ENCODE data around the gene GRB2. TPM values are rescaled to one million over a fixed set of nuclear protein-coding genes. Genes with fewer than 3 reads are reported as not detected.

Gene GRB2
- total and polyA plus RNA-seq, 4 donors, result 51.0 to 198 (median 114) TPM

DNA sequence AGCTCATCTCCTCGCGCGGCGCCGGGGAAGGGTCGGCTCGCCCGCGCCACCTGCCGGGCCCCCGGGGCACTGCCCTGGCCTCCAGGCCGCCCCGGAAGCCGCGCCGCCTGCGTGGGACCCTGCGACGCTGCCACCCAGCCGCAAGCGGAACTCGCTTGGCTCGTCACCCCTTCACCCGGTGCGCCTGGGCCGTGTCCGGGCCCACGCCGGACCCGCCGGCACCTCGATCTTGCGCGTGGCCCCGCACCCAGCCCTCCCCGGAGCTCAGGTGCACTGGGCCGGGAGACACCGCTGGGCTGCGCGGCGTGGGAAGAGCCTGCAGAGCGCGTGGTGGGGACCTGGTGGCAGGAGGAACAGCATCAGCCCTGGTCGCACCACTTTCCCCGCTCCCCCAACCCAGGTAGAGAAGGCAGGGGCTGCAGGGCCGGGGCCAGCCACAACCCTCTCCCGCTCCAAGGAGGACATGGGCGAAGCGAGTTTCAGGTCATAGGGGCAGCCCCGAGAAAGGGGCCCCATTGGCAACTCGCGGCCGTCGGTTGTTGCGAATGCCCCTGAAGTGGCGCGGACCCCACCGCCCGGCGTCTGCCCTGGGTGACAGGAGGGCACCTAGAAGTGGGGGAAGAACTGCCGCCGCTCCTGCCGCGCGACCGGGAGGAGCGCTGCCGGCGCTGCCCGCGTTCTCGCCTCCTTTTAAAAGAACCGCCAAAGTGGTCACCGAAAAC lies 134.1 kb downstream of the GRB2 start:
- Histone ChIP-seq H3K9ac (ENCODE audit: insufficient read depth in 1 of 2, low read length in 2 of 2) (no peak overlapping the region), H3K4me3 (peak overlapping the region; percentile 78), H3K27ac (ENCODE audit: low read depth in 1 of 2, low read length in 1 of 2) (peak overlapping the region; percentile 75 to 95), H3K27me3 (ENCODE audit: control insufficient read depth in 3 of 3, insufficient read depth in 3 of 3, low read length in 2 of 3) (no peaks in the 10 kb centered on the region), H3K36me3 (ENCODE audit: control insufficient read depth in 4 of 4, insufficient read depth in 4 of 4, low read length in 4 of 4) (peaks cover 0 to 14% (median under 1%) of the 10 kb centered on the region in 4 donors), H3K9me3 (ENCODE audit: control insufficient read depth in 4 of 4, insufficient read depth in 3 of 4, low read length in 3 of 4) (no peaks in the 10 kb centered on the region), H3K4me1 (ENCODE audit: control insufficient read depth in 5 of 5, insufficient read depth in 5 of 5, low read length in 5 of 5) (peaks cover 0 to 27% (median 3%) of the 10 kb centered on the region in 5 donors)
- TF ChIP-seq, protein P1, sequence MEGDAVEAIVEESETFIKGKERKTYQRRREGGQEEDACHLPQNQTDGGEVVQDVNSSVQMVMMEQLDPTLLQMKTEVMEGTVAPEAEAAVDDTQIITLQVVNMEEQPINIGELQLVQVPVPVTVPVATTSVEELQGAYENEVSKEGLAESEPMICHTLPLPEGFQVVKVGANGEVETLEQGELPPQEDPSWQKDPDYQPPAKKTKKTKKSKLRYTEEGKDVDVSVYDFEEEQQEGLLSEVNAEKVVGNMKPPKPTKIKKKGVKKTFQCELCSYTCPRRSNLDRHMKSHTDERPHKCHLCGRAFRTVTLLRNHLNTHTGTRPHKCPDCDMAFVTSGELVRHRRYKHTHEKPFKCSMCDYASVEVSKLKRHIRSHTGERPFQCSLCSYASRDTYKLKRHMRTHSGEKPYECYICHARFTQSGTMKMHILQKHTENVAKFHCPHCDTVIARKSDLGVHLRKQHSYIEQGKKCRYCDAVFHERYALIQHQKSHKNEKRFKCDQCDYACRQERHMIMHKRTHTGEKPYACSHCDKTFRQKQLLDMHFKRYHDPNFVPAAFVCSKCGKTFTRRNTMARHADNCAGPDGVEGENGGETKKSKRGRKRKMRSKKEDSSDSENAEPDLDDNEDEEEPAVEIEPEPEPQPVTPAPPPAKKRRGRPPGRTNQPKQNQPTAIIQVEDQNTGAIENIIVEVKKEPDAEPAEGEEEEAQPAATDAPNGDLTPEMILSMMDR (IDR thresholded peaks at IDR 0.05; ENCODE audit: control extremely low read depth, extremely low read depth), result peak; percentile 57
- WGBS, 2 donors, result 0 to 1% methylated on average over 61 to 74 of the region's 74 CpGs
- DNase-seq, result peak; percentile 49 to 83 (median 72)
- ATAC-seq (ENCODE audit: insufficient read depth, low FRiP score), result peak; percentile 87

DNA sequence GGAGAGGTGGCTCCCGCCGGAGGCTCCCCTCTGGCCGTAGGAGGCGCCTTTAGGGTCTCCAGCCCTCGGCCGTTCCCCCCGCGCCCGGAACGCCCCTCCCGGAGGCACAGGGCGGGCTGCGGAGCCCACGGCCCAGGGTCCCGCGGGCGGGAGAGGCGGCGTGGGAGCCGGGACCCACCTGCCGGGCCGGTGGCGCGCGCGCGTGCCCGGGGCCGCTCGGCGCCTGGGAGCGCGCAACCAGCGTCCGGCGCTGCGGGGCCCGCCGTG lies 134.6 kb downstream of the GRB2 start, which contains the start of gene MIF4GD:
Gene MIF4GD (minus strand): TSS at position 266 of the 267 bp plus-strand sequence. CDS start 1,036 bp downstream, outside the sequence.
- Histone ChIP-seq H3K36me3 (ENCODE audit: control insufficient read depth in 4 of 4, insufficient read depth in 4 of 4, low read length in 4 of 4) (peaks cover 3 to 17% (median 4%) of the 10 kb centered on the region in 4 donors), H3K27ac (ENCODE audit: low read depth in 1 of 2, low read length in 1 of 2) (peak within 1 kb of the TSS; percentile 95), H3K9me3 (ENCODE audit: control insufficient read depth in 4 of 4, insufficient read depth in 3 of 4, low read length in 3 of 4) (no peaks in the 10 kb centered on the region), H3K9ac (ENCODE audit: insufficient read depth in 1 of 2, low read length in 2 of 2) (peak within 1 kb of the TSS; percentile 11 to 56), H3K4me1 (ENCODE audit: control insufficient read depth in 5 of 5, insufficient read depth in 5 of 5, low read length in 5 of 5) (peaks cover 0 to 27% (median 3%) of the 10 kb centered on the region in 5 donors), H3K27me3 (ENCODE audit: control insufficient read depth in 3 of 3, insufficient read depth in 3 of 3, low read length in 2 of 3) (no peaks in the 10 kb centered on the region), H3K4me3 (peak within 1 kb of the TSS; percentile 78)
- ATAC-seq (ENCODE audit: insufficient read depth, low FRiP score) (no peak), DNase-seq (peak in 1 of 3 donors; percentile 86)
- 0 to 1% methylated on average over 27 to 39 of the region's 39 CpGs for WGBS, 2 donors
- TF ChIP-seq, protein P1 (IDR thresholded peaks at IDR 0.05; ENCODE audit: control extremely low read depth, extremely low read depth), result no peak

DNA sequence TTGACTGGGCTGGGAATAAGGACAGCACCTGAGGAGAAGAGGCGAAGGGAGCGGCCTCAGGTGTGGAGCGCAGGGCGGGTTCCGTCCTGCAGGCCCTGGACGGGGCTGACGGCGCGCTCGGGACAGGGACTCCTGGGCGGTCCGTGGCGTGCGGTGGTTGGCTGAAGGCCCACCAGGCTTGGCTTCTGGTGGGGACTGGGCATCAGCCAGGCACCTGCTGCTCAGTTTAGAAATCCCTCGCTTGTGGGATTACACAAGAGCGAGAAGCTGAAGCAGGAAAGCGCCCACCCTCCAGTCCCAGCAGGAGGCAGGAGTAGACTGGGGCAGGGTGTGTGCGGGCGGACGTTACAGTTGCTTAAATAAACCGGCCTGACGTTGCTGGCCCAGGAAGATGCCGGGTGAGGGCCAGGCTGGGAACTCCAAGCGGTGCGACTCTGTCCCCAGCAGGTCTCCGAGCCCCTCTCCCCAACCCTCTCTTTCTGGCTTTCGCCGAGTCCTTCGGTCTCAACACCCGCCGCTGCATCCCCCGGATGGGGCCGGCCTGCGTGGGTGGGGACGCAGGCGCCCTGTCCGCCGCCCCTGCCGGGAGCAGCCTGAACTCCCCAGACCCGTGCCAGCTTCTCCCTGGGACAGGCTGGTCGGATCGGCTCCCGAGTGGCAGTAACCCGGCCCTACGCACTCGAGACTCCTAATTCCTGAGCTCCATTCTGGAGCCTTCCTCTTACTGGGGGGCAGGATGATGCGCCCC lies 135.1 kb downstream of the GRB2 start:
- DNase-seq (peak; percentile 72 to 76 (median 75)), ATAC-seq (ENCODE audit: insufficient read depth, low FRiP score) (peak; percentile 39)
- 0 to 1% methylated on average over 47 of the region's 47 CpGs for WGBS, 2 donors
- Histone ChIP-seq H3K36me3 (ENCODE audit: control insufficient read depth in 4 of 4, insufficient read depth in 4 of 4, low read length in 4 of 4) (peaks cover 3 to 19% (median 7%) of the 10 kb centered on the region in 4 donors), H3K27me3 (ENCODE audit: control insufficient read depth in 3 of 3, insufficient read depth in 3 of 3, low read length in 2 of 3) (no peaks in the 10 kb centered on the region), H3K4me1 (ENCODE audit: control insufficient read depth in 5 of 5, insufficient read depth in 5 of 5, low read length in 5 of 5) (peaks cover 0 to 27% (median 3%) of the 10 kb centered on the region in 5 donors), H3K9me3 (ENCODE audit: control insufficient read depth in 4 of 4, insufficient read depth in 3 of 4, low read length in 3 of 4) (no peaks in the 10 kb centered on the region), H3K27ac (ENCODE audit: low read depth in 1 of 2, low read length in 1 of 2) (peak overlapping the region; percentile 92 to 95), H3K4me3 (peak overlapping the region; percentile 73), H3K9ac (ENCODE audit: insufficient read depth in 1 of 2, low read length in 2 of 2) (peak overlapping the region; percentile 11 to 56)
- TF ChIP-seq, protein P1 (IDR thresholded peaks at IDR 0.05; ENCODE audit: control extremely low read depth, extremely low read depth), result no peak

Data from lung (tissue), 12 donors.